Brain pericyte (primary cell): ENCODE data around the gene BTG3.

ENCODE experiments used
- DNase-seq: peaks from one replicate; pipeline ENCODE4 v3.0.0-alpha.2; 2012; ENCODE audit warnings: low read depth, low spot score

BTG3 gene

DNA sequence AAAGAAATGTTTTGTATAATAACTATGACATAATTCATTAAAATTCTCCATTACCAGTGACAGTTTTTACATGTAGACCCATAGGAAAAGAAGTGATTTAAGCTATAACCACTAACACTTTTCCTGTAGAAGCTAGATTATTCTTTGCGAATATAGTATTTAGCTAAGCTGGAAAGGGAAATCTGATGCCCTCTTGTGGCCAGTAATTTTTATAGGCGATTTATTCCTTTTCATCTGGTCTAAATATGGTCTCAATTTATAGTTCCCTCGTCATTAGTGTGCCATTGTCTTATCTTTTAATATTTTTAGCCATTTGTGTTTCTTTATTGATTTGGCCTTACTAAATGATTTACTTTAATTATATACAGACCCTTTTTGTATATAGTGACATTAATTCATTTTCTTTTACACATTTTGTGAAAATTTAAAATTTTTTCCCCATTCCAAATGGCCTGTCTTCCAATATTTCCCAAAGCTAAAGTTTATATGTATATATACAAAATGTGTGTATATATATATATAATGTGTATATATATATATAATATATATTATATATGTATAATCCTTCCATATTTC lies 26.7 kb downstream of the BTG3 start:
- no peak for DNase-seq

- DNase-seq: no peak
Observed at GRCh38 chr21:17583898-17584297, 28.8 kb downstream of the BTG3 start.

DNA sequence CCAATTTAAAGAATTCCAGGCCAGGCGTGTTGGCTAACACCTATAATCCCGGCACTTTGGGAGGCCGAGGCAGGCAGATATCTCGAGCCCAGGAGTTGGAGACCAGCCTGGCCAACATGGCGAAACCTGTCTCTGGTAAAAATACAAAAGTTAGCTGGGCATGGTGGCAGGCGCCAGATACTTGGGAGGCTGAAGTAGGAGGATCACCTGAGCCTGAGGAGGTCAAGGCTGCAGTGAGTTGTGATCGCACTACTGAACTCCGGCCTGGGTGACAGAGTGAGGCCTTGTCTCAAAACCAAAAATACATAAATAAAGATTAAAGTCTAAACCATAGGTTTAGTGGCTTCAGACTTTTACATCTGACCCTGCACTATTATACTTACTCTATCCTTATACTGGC lies 32.4 kb downstream of the BTG3 start:
- DNase-seq: no peak

DNA sequence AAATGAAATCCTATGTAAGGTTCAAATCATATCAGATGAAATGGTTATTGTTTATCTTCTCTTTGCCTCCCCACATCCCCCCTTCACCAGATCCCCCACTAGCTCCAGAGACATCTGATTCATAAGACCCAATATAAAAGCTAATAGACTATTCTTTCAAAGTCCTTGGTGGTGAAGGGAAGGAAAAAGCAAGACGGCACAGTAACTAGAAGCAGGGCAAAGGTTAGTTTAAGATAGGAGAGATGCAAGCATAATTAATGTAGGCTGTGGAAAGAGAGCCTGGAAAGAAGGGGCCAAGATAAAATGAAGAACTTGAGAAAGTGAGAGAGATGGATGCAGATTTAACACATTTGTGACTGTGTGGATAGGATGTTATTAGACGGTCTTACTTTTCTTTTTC lies 33.8 kb downstream of the BTG3 start:
- DNase-seq: no peak

- DNase-seq: no peak
Observed at GRCh38 chr21:17578162-17578561, 34.5 kb downstream of the BTG3 start.

GRCh38 chr21:17577701-17578100 lies 35.0 kb downstream of the BTG3 start:
- DNase-seq: no peak

DNA sequence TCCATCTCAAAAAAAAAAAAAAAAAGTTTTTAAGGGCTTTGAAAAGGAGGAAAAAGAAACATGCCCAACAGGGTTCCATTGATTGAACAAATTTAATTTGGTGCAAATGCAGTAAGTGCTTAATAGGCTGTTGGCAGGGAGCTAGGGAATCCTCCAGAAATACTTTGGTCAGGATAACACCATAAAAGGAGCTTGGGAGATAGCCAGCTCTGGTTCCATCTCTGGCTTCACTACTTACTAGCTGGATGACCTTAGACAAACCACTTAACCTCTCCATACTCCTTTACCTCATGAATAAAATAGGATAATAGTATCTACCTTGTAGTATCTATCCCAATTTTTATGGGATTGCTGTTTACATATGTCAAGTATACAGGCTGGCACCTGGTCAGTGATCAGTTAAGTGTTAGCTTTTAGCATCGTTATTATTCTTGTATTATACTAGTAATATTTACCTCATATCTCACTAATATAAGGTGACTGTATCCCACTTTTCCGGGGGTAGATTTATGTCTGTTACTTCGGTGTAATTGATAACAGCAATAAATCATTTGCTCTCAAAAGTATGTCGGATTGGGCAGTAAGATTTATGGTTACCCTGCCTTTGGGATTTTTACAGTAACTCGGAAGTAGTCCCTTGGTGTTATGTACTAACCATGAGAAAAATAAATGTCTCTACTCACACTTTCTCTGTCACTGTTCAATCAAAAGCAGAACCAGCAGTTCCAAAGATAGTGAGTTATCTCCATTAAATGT lies 36.4 kb downstream of the BTG3 start:
- no peak for DNase-seq

- no peak for DNase-seq
Observed at GRCh38 chr21:17575076-17575475, 37.6 kb downstream of the BTG3 start.

DNA sequence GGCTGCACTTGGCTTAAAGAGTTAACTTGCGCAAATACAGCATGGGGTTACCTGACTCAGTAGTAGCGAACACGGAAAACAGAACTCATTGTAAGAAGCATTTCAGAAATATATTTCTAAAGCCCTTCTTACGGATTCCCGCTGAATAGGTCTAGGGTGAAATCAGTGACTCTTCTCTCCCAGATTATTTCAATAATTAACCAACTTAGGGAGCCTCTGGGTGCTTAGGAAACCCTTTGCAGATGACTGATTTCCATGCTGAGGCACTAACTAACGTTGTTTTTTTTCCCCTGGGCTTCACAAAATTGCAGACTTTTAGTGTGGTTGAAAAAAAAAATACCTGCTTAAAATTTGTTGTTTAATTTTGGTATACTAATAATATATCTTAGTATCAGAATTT lies 40.3 kb downstream of the BTG3 start:
- no peak for DNase-seq

DNA sequence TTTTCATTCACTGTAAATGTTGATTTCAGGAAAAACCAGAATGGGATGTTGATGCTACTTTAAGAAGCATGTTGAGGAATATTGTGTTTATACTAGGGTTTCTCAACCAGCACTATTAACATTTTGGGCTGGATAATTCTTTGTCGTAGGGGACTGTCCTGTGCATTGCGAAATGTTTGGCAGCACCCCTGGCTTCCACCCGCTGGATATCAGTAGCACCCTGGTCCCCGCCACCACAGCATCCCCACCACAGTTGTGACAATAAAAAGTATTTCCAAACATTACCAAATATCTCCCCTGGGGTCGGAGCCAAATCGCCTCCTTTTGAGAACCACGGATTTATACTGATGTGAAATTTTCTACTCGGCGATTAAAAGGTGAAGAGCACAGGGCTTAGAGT lies 41.9 kb downstream of the BTG3 start:
- no peak for DNase-seq

DNA sequence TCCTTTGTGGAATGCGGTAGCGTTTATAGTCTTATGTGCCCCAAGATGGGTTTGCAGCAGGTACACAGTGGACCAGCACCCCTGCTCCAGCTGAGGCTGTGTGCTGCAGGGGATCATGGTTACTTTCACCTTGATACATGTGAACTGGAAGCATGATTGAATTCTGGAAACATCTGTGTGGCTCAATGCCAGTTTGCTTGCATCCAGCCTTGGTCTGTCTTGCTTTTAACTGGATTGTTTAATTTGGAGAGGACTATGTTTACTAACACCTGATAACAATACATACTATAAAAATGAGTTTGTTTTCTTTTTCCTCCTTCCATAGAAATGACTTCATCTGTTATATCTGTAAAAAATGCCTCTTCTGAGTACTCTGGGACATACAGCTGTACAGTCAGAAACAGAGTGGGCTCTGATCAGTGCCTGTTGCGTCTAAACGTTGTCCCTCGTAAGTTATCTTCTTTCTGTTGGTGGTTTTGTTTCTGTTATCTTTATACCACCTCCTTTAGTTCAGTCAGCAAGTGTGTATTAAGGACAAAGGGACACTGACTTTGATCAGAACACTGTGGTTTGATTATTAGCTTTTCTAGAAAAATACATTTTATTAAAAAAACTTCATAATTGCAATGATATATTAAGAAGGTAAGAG lies 52.2 kb downstream of the BTG3 start:
- DNase-seq: no peak

- DNase-seq: no peak
Observed at GRCh38 chr21:17554679-17555465, 57.8 kb downstream of the BTG3 start.

- DNase-seq: no peak
Observed at GRCh38 chr21:17554120-17554519, 58.6 kb downstream of the BTG3 start.

DNA sequence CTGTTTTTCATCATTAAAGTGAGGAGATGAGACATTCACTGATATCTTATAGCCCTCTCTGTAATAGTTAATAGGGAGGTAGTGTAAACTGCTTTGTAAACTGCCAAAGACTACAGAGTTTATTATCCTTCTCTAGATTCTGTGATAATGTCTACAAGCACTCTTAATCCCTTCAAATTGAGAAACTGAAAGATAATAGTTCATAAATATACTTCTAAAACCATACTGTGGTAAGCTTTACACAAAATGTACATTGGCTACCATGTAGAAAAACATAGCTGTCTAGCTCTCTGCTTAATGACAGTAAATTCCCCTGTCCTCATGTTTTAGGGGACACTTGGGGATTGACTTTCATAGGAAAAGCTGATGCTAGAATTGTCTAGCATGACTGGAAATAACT lies 60.3 kb downstream of the BTG3 start:
- no peak for DNase-seq

- no peak for DNase-seq
Observed at GRCh38 chr21:17550671-17551308, 61.9 kb downstream of the BTG3 start.

- no peak for DNase-seq
Observed at GRCh38 chr21:17548262-17548661, 64.4 kb downstream of the BTG3 start.

- no peak for DNase-seq
Observed at GRCh38 chr21:17545007-17545406, 67.7 kb downstream of the BTG3 start.
